Measurements from ENCODE around the gene STING1. TPM values are rescaled to one million over a fixed set of nuclear protein-coding genes. Genes with fewer than 3 reads are reported as not detected.
"Not testable (repeated sequence)": the region's sequence is repeated elsewhere in the genome, so short reads cannot be mapped to it uniquely, and the experiment has no call there.

Gene STING1
- total RNA-seq, 2 donors from 2014 or later = 91.5 to 101 TPM

DNA sequence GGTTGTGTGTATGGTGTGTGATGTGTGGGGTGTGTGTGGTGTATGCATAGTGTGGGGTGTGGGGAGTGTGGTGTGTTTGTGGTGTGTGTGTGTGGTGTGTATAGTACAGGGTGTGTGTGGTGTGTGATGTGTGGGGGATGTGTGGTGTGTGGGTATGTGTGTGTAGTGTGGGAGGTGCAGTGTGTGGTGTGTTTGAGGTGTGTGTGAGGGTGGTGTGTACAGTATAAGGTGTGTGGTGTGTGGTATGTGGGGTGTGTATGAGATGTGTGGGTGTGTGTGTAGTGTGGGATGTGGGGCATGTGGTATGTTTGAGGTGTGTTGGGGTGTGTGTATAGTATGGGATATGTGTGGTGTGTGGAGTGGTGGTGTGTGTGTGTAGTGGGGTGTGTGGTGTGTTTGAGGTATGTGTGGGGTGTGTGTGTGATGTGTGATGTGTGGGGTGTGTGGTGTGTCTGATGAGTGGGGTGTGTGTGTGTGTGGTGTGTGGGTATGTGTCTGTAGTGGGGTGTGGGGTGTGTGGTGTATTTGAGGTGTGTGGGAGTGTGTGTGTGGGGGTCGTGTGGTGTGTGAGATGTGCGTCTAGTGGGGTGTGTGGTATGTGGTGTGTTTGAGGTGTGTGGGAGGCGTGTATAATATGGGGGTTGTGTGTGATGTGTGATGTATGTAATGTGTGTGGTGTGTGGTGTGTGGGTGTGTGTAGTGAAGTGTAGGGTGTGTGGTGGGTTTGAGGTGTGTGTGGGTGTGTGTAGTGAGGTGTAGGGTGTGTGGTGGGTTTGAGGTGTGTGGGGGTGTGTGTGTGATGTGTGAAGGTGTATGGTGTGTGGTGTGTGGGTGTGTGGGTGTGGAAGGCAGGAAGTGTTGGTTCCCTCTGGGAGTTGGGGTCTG, 28.6 kb downstream of the STING1 start:
- intact Hi-C loops (cut with DNase I) = no loop called here
- DNase-seq (ENCODE audit: low spot score) = peak; percentile 35

DNA sequence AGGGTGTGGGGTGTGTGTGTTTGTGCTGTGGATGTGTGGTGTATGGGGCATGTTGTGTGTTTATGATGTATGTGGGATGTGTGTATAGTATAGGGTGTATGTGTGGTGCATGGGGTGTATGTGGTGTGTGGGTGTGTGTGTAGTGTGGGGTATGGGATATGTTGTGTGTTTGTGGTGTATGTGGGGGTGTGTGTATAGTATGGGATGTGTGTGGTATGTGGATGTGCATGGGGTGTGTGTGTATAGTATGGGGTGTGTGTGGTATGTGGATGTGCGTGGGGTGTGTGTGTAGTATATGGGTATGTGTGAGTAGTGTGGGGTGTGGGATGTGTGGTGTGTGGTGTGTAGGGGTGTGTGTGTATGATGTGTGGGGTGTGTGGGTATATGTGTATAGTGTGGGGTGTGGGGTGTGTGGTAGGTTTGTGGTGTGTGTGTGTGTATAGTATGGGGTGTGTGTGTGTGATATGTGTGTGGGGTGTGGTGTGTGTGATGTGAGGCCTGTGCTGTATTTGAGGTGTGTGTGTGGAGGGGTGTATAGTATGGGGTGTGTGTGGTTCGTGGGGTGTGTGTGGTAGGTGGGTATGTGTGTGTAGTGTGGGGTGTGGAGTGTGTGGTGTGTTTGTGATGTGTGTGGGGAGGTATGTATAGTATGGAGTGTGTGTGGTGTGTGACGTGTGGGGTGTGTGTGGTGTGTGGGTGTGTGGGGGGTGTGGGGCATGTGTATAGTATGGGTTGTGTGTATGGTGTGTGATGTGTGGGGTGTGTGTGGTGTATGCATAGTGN, 30.5 kb downstream of the STING1 start:
- DNase-seq (ENCODE audit: low spot score) = peak; percentile 9
- intact Hi-C loops (cut with DNase I) = no loop called here

DNA sequence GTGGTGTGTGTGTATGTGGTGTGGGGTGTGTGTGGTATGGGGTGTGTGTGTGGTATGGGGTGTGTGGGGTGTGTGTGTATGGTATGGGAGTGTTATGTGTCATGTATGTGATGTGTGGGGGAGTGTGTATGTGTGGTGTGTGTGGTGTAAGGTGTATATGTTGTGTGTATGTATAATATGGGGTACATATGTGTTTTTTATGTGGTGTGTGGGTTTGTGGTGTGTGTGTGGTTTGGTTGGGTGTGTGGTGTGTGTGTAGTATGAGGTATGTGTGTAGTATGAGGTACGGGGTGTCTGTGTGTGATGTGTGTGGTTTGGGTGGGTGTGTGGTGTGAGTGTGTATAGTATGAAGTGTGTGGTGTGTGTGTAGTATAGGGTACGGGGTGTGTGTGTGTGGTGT, 31.4 kb downstream of the STING1 start:
- intact Hi-C loops (cut with DNase I) = no loop called here
- DNase-seq (ENCODE audit: low spot score) = peak; percentile 5

DNA sequence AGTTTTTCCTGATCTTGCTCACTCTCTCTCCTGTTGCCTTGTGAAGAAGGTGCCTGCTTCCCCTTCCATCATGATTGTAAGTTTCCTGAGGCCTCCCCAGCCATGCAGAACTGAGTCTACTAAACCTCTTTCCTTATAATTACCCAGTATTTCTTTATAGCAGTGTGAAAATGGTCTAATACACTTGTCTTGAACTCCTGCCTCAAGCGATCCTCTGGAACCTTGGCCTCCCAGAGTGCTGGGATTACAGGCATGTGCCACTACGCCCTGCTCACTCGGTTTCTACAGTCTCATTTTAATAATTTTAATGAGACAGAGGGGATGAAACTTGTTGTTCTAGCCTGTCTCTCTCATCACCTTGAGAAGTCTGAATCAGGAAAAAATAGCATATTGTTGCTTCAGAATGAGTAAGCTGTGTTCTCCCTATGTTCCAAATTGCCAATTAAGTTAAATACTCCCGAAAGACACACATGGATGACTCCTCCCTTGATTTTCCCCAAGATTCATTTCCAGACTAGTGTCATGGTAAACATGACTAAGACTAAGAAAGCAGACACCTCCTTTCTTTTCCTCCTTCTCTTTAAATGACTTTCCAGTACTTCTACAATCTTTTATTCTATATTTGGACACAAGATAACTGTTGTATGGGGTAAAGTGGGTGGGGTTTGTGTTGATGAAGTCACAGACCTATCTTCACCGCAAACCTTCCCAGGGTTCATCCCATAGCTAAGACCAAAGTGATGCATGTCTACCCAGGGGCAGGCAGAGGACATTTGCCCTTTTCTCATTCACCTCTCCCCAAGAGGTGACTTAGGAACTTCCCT, 35.4 kb downstream of the STING1 start:
- intact Hi-C loops (cut with DNase I) = no loop called here
- DNase-seq (ENCODE audit: low spot score) = no peak

DNA sequence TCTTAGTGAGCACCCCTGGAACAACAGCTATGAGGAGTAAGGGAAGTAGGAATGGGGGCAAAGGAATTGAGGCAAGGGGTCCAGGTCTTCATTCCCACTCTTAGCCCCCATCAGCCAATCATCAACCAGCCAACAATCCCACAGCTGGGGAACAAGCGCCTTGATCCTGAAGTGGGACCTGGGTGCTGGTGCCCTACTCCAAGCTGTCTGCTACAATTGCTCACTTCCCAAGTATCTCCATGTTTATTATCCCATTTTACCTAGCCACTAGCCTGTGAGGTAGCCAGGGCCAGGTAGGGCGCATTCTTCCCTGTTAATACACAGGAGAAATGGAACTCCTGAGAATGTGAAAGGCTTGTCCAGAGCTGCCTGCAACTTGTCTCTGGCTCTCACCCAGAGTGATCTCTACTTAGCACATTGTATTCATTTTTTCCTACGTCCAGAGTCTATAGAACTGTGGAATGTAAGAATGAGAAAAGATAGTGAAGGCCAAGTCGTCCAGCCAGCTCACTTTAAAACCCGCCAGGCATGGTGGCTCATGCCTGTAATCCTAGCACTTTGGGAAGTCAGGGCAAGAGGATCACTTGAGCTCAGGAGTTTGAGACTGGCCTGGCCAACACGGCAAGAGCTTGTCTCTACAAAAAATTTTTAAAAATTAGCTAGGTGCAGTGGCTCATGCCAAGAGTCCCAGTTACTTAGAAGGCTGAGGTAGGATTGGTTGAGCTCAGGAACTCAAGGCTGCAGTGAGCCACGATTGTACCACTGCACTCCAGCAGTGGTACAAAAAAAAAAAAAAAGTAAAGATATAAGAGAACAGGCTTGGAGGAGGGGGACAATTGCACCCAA, 37.0 kb downstream of the STING1 start:
- DNase-seq (ENCODE audit: low spot score) = no peak
- intact Hi-C loops (cut with DNase I) = no loop called here

DNA sequence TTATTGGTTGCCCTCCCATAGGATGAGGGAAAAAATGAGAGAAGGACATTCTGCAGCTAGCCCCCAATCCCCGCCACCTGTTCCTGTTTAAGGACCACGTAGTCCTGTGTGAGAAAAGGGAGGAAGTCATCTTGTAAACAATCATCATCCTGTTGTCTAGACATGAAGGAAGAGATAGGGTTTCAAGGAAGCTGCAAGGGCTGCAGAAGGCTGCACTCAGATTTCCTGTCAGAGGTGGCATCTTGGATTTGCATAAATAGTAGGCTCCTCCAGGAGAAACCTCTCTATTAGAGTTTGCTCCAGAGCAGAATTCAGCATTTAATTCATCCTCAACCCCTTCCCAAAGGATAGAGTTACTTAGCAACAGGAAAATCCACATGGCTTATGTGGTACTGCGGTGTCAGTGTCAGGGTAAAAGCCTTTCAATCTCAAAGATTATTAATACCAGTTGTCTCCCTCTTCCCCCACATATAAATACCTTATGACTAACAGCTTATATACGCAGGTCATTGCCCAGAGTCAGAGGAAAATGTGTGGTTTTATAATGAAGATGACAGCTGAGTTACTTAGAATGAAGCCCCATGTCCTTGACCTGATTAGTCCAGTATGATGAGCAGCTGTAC, 38.6 kb downstream of the STING1 start:
- intact Hi-C loops (cut with DNase I) = no loop called here
- DNase-seq (ENCODE audit: low spot score) = no peak

DNA sequence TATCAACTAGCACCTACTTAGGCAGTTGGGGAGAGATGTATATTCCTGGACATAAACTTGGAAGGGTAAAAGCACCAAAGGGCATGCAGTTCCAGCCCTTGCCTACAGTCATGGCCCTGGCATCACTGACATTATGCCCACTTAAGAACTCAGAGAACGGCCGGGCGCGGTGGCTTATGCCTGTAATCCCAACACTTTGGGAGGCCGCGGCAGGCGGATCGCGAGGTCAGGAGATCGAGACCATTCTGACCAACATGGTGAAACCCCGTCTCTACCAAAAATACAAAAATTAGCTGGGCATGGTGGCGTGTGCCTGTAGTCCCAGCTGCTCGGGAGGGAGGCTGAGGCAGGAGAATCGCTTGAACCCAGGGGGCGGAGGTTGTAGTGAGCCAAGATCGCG, 42.1 kb downstream of the STING1 start:
- intact Hi-C loops (cut with DNase I); DNase-seq (ENCODE audit: low spot score): not testable (repeated sequence)

DNA sequence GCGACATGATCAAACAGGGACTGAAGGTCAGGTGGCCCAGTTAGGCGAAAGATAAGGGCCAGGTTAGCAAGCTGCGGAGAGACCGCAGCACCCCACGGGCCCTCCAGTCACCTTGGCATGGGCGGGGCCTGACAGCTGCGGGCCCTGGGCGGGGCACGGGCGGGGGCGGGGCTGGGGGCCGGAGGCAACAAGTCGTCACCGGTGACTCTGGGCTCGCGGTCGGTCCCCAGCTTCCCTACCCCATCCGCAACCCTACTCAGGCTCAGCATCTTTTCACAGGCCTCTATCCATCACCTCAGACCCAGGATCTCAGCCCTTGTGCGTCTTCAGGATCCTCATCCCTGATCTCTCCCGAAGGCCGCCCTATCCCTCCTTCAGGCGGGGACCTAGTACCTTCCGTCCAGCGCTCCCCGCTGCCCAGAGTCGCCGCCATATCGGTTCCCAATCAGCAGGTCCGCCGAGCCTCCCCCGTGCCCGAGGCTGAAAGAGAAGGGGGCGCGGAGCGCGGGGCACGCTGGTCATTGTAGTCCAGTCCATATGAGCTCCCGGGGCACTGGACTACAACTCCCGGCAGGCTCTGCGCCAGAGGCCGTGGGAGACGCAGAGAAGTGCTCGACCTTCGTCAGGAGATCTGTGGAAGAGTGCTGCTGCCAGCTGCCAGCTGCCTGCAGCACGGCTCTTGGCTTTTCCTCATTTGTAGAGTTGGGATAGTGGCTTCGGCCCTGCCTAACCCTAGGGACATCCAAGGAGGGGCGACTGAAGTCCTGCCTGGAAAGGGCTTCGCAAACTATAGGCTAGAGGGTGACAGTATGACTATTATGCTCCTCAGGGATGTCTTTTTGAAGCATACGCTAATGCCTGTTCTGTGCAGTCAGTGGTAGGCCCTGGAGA, 43.3 kb downstream of the STING1 start, which contains the start of gene DNAJC18:
TSS of gene DNAJC18 (minus strand) at position 513 of the 891 bp plus-strand sequence. CDS start at position 433, 80 bp downstream.
- intact Hi-C loops (cut with DNase I) = loop anchor here in 1 of 2 donors (5.0 kb wide), 1 partner anchor 78 kb away; no protein-coding TSS in a partner anchor
- DNase-seq (ENCODE audit: low spot score) = peak; percentile 98

DNA sequence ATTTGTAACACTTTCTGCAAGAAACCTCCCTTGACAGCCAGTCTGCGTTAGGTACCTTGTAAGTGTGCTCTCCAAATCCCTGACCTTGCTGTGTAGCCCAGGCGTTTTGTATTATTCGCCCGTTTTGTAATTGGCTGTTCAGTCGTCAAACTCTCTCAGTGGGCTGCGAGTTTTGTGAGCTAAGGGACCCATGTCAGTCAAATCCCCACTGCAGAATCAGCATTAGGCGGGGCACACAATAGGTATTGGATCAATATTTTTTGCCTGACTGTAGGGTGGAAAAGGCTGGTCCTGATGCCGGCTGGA, 43.9 kb downstream of the STING1 start:
- intact Hi-C loops (cut with DNase I) = loop anchor here in 1 of 2 donors (5.0 kb wide), 1 partner anchor 79 kb away; no protein-coding TSS in a partner anchor
- DNase-seq (ENCODE audit: low spot score) = no peak

DNA sequence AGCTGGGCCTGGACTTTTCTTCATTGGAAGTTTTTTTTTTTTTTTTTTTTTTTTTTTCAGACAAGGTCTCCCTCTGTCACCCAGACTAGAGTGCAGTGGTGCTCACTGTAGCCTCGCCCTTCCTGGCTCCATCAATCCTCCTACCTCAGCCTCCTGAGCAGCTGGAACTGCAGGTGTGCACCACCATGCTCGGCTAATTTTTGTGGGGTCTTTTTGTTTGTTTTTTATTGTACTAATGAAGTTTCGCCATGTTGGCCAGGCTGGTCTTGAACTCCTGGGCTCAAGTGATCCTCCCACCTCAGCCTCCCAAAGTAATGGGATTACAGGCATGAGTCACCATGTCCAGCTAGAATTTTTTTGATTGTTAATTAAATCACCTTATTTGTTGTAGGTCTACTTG, 46.9 kb downstream of the STING1 start:
- intact Hi-C loops (cut with DNase I) = loop anchor here in 1 of 2 donors (5.0 kb wide), 1 partner anchor 82 kb away; no protein-coding TSS in a partner anchor
- peak; percentile 9 for DNase-seq (ENCODE audit: low spot score)

DNA sequence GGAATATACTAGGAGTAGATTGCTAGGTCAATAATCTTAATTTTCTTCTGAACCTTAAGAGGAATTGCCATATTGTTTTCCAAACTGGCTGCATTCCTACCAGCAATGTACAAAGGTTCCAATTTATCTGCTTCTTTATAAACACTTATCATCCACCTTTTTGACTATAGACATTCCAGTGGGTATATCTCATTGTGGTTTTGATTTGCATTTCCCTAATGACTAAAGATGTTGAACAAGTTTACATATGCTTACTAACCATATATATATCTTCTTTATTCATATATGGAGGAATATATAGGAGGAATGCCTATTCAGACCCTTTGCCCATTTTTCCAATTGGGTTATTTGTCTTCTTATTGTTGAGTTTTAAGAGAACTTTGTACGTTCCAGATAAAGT, 50.9 kb downstream of the STING1 start:
- intact Hi-C loops (cut with DNase I) = no loop called here
- DNase-seq (ENCODE audit: low spot score) = no peak

DNA sequence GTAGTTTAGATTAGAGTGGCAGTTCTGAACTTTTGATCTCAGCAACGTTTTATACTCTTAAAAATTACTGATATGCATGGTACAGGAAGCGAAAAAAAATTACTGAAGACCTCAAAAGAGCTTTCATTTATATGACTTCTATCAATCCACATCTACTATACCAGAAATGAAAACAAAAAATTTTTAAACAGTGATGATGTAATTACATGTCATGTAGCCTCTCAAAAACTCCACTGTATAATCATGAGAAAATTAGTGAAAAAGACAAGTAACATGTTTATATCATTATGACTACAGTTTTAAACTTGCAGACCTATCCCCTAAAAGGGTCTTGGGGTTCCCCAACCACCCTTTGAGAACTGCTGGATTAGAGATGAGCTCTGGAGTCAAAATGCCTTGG, 52.5 kb downstream of the STING1 start:
- intact Hi-C loops (cut with DNase I) = no loop called here
- DNase-seq (ENCODE audit: low spot score) = no peak

DNA sequence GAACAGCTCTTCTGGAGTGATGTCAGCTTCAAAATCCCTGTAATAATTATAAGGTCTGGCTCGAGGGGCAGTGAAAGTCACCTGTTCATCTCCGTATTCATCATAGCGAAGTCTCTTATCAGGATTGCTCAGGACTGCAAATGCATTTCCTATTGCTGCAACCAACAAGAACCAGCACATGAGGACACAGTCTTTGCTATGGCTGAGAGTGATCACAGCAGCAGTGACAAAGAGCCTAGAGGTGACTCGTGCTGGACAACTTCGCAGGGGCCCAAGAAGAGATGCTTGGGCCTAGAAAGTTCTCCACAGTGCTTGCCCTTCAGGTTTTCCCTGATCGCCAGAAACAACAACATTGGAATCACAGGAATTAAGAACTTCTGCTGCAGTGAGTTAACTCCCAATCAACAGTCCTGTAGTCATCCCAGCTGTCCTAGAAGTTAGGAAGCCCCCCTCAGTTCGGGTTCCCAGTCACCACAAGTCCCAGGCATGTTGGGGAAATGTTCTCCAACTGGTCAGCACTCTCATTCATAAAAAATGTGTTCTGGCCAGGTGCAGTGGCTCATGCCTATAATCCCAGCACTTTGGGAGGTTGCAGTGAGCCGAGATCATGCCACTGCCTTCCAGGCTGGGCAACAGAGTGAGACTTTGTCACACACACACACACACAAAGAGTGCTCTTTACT, 56.2 kb downstream of the STING1 start:
- DNase-seq (ENCODE audit: low spot score) = no peak
- intact Hi-C loops (cut with DNase I) = no loop called here
